ENCODE results near the gene CADM1. TPM values are rescaled to one million over a fixed set of nuclear protein-coding genes. Genes with fewer than 3 reads are reported as not detected.

CADM1 gene
- total RNA-seq, 1 experiment from 2014 or later: 0.79 TPM

DNA sequence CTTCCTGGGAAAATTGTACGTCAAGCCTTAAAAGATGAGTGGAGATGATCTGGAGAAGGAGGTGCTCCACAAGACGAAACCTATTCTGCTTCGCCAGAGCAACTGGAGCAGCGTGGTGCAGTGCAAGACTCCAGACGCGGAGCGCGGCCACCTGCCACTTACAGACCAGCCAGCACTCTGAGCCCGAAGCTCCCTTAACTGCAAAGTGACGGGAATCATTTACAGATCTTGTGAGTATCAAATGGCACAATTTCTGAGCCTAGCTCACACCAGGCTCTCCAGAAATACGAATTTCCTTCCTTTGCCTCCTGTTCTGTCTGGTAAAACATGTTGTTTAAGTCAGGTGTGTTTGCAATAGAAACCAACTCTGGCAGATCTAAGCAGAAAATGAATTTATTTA is 369.3 kb downstream of the CADM1 start:
- ChIA-PET CTCF (no interaction called here), POLR2A (no interaction called here), RAD21 (ENCODE audit: low non-redundant PET in 1 of 2, low total read pairs in 2 of 2, uncharacterized antibody in 2 of 2, unreplicated experiment in 2 of 2) (no interaction called here)
- ATAC-seq: no peak
- H3K79me2 ChIP-seq (ENCODE audit: insufficient read depth, low read length): no peaks in the 10 kb centered on the region
- no peaks in the 10 kb centered on the region; a peak in 1 of 4 replicates for H3K9me3 ChIP-seq (ENCODE audit: control insufficient read depth in 1 of 2, insufficient read depth in 1 of 2, low read depth in 1 of 2, low read length in 2 of 2)
- no peak overlapping the region for H3K27ac ChIP-seq (ENCODE audit: low read depth, low read length)
- no peaks in the 10 kb centered on the region for H3K9me2 ChIP-seq (ENCODE audit: insufficient read depth)
- TF ChIP-seq SIN3A (IDR thresholded peaks at IDR 0.05; ENCODE audit: low read depth) (no peak), FOSL1 (IDR thresholded peaks at IDR 0.05; ENCODE audit: low read depth) (no peak), SRF (IDR thresholded peaks at IDR 0.05; ENCODE audit: low read depth) (no peak), ZNF274 (IDR thresholded peaks at IDR 0.05; ENCODE audit: low read depth, low read length) (no peak)
- BruUV-seq (replicated peaks): no TSS peak
- intact Hi-C loops (cut with micrococcal nuclease): no loop called here
- no peaks in the 10 kb centered on the region for H3K4me1 ChIP-seq (ENCODE audit: control insufficient read depth in 1 of 2, insufficient read depth in 2 of 2, low read length in 2 of 2)
- H4K20me1 ChIP-seq (ENCODE audit: insufficient read depth): no peaks in the 10 kb centered on the region
- H3K36me3 ChIP-seq (ENCODE audit: control insufficient read depth in 1 of 2, insufficient read depth in 2 of 2, low read length in 2 of 2): no peaks in the 10 kb centered on the region
- no peak overlapping the region for H3K4me3 ChIP-seq (replicated peaks in 1 of 2; ENCODE audit: low read depth in 1 of 2, low read length in 2 of 2)
- no peaks in the 10 kb centered on the region for H3K27me3 ChIP-seq (ENCODE audit: insufficient read depth, low read length)
- no peak overlapping the region for H2AFZ ChIP-seq (ENCODE audit: low read depth, low read length, poor library complexity, severe bottlenecking)
- no peak overlapping the region for H3K4me2 ChIP-seq (ENCODE audit: low read length)
- DNase-seq (ENCODE audit: low read depth, low spot score): no peak
- no peak overlapping the region for H3K9ac ChIP-seq (ENCODE audit: low read length)

DNA sequence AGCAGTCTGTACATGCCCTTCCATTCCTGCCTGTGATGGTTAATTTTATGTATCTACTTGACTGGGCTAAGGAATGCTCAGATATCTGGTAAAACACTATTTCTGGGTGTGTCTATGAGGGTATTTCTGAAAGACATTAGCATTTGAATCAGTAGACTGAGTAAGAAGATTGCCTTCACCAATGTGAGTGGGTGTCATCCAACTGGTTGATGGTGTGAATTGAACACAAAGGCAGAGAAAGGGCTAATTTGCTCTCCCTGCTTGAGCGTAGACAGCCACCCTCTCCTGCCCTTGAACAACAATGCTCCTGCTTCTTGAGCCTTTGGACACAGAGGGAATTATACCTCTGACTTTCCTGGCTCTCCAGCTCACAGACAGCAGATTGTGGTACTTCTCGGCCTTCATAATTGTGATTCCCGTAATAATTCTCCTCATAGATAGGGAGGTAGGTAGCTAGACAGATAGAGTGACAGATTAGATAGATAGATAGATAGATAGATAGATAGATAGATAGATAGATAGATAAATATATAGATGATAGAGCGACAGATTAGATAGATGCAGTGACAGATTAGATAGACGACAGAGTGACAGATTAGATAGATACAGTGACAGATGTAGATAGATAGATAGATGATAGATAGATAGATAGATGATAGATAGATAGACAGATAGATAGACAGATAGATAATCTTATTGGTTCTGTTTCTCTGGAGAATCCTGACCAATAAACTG is 370.6 kb downstream of the CADM1 start:
- POLR2A ChIA-PET: no interaction called here
- Histone ChIP-seq H3K4me2 (ENCODE audit: low read length) (no peak overlapping the region), H3K36me3 (ENCODE audit: control insufficient read depth in 1 of 2, insufficient read depth in 2 of 2, low read length in 2 of 2) (no peaks in the 10 kb centered on the region), H3K4me1 (ENCODE audit: control insufficient read depth in 1 of 2, insufficient read depth in 2 of 2, low read length in 2 of 2) (no peaks in the 10 kb centered on the region), H3K27me3 (ENCODE audit: insufficient read depth, low read length) (no peaks in the 10 kb centered on the region), H3K79me2 (ENCODE audit: insufficient read depth, low read length) (no peaks in the 10 kb centered on the region), H3K9ac (ENCODE audit: low read length) (no peak overlapping the region), H4K20me1 (ENCODE audit: insufficient read depth) (no peaks in the 10 kb centered on the region), H3K27ac (ENCODE audit: low read depth, low read length) (no peak overlapping the region), H3K9me3 (ENCODE audit: control insufficient read depth in 1 of 2, insufficient read depth in 1 of 2, low read depth in 1 of 2, low read length in 2 of 2) (no peaks in the 10 kb centered on the region; a peak in 1 of 4 replicates), H2AFZ (ENCODE audit: low read depth, low read length, poor library complexity, severe bottlenecking) (no peak overlapping the region), H3K9me2 (ENCODE audit: insufficient read depth) (no peaks in the 10 kb centered on the region), H3K4me3 (replicated peaks in 1 of 2; ENCODE audit: low read depth in 1 of 2, low read length in 2 of 2) (no peak overlapping the region)
- BruUV-seq (replicated peaks): no TSS peak
- DNase-seq (ENCODE audit: low read depth, low spot score): no peak
- CTCF ChIA-PET: no interaction called here
- RAD21 ChIA-PET (ENCODE audit: low non-redundant PET in 1 of 2, low total read pairs in 2 of 2, uncharacterized antibody in 2 of 2, unreplicated experiment in 2 of 2): no interaction called here
- no peak for ATAC-seq
- intact Hi-C loops (cut with micrococcal nuclease): no loop called here
- TF ChIP-seq CBX3 (IDR thresholded peaks at IDR 0.05; ENCODE audit: low read depth): no peak
- no peak for TF ChIP-seq RAD21 (IDR thresholded peaks at IDR 0.05; ENCODE audit: low read depth)
- no peak for TF ChIP-seq EZH2phosphoT487 (IDR thresholded peaks at IDR 0.05; ENCODE audit: borderline replicate concordance)
- no peak for TF ChIP-seq ZNF274 (IDR thresholded peaks at IDR 0.05; ENCODE audit: low read depth, low read length)
- TF ChIP-seq SP1 (IDR thresholded peaks at IDR 0.05; ENCODE audit: low read depth): no peak
- no peak for TF ChIP-seq CEBPB (IDR thresholded peaks at IDR 0.05; ENCODE audit: low read depth)
- TF ChIP-seq TCF7L2 (IDR thresholded peaks at IDR 0.05; ENCODE audit: borderline replicate concordance, extremely low read depth, insufficient read depth, insufficient read length): no peak
- no peak for TF ChIP-seq YY1 (IDR thresholded peaks at IDR 0.05; ENCODE audit: extremely low read depth, insufficient replicate concordance, low read depth, low read length)
- TF ChIP-seq, protein P1, sequence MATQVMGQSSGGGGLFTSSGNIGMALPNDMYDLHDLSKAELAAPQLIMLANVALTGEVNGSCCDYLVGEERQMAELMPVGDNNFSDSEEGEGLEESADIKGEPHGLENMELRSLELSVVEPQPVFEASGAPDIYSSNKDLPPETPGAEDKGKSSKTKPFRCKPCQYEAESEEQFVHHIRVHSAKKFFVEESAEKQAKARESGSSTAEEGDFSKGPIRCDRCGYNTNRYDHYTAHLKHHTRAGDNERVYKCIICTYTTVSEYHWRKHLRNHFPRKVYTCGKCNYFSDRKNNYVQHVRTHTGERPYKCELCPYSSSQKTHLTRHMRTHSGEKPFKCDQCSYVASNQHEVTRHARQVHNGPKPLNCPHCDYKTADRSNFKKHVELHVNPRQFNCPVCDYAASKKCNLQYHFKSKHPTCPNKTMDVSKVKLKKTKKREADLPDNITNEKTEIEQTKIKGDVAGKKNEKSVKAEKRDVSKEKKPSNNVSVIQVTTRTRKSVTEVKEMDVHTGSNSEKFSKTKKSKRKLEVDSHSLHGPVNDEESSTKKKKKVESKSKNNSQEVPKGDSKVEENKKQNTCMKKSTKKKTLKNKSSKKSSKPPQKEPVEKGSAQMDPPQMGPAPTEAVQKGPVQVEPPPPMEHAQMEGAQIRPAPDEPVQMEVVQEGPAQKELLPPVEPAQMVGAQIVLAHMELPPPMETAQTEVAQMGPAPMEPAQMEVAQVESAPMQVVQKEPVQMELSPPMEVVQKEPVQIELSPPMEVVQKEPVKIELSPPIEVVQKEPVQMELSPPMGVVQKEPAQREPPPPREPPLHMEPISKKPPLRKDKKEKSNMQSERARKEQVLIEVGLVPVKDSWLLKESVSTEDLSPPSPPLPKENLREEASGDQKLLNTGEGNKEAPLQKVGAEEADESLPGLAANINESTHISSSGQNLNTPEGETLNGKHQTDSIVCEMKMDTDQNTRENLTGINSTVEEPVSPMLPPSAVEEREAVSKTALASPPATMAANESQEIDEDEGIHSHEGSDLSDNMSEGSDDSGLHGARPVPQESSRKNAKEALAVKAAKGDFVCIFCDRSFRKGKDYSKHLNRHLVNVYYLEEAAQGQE (IDR thresholded peaks at IDR 0.05; ENCODE audit: low read depth): no peak
- no peak for TF ChIP-seq FOSL1 (IDR thresholded peaks at IDR 0.05; ENCODE audit: low read depth)
- TF ChIP-seq, protein P2, sequence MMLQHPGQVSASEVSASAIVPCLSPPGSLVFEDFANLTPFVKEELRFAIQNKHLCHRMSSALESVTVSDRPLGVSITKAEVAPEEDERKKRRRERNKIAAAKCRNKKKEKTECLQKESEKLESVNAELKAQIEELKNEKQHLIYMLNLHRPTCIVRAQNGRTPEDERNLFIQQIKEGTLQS (IDR thresholded peaks at IDR 0.05): no peak
- no peak for TF ChIP-seq ELF1 (IDR thresholded peaks at IDR 0.05; ENCODE audit: borderline replicate concordance, low read depth)
- no peak for TF ChIP-seq SIN3A (IDR thresholded peaks at IDR 0.05; ENCODE audit: low read depth)
- no peak for TF ChIP-seq EZH2 (IDR thresholded peaks at IDR 0.05)
- no peak for TF ChIP-seq EGR1 (IDR thresholded peaks at IDR 0.05; ENCODE audit: low read depth)

Data from HCT116 (cell line).